Right lobe of liver (tissue), 6 donors: ENCODE results near the gene SRCIN1. TPM values are rescaled to one million over a fixed set of nuclear protein-coding genes. Genes with fewer than 3 reads are reported as not detected.
A peak's percentile ranks its signal among the peaks of the same experiment; 100 is the strongest.

ENCODE experiments used
- ATAC-seq, 4 donors: fragments of 200-7000 bp; cut with Tn5 transposase; one replicate each; pipeline ENCODE4 v1.9.1; 2020; ENCODE audit warnings: mild to moderate bottlenecking in 4 of 4, moderate library complexity in 4 of 4
- DNase-seq, 3 donors: peaks; one replicate each; pipeline ENCODE4 v3.0.0-alpha.2; 2020
- H3K27ac ChIP-seq, 3 donors: fragments of 200-600 bp; one replicate each; pipeline ENCODE4 v1.8.0; 2022
- H3K27me3 ChIP-seq, 2 donors: fragments of 200-600 bp; one replicate each; pipeline ENCODE4 v1.8.0; 2022
- H3K36me3 ChIP-seq, 4 donors: fragments of 200-600 bp; sonication (generic) in 1 of 4; one replicate each; pipeline versions ENCODE4 v1.5.1 to v1.8.0; 2017 to 2022; ENCODE audit warnings: control low read depth in 1 of 4
- H3K4me1 ChIP-seq, 4 donors: fragments of 200-600 bp; sonication (generic) in 1 of 4; one replicate each; pipeline versions ENCODE4 v1.5.1 to v1.8.0; 2017 to 2022; ENCODE audit warnings: control low read depth in 1 of 4
- H3K4me3 ChIP-seq, 3 donors: fragments of 200-600 bp; one replicate each; pipeline ENCODE4 v1.8.0; 2022
- H3K9me3 ChIP-seq, 4 donors: fragments of 200-600 bp; sonication (generic) in 1 of 4; one replicate each; pipeline versions ENCODE4 v1.5.1 to v1.8.0; 2017 to 2022; ENCODE audit warnings: control low read depth in 1 of 4
- POLR2A ChIP-seq: fragments of 450-650 bp; IDR thresholded peaks from one replicate; pipeline ENCODE4 v1.6.1; 2017; ENCODE audit warnings: antibody characterized with exemption, mild to moderate bottlenecking
- WGBS: methylation state at CpG from one replicate; pipeline ENCODE4 v1.1.6; 2018; ENCODE audit warnings: low coverage, low lambda C conversion rate; ENCODE audit not compliant: insufficient coverage; ENCODE audit errors: missing lambda C conversion rate; 5-methylcytosine and 5-hydroxymethylcytosine counted together
- intact Hi-C, 2 donors: fragments of 100-400 bp; cut with DNase I; formaldehyde crosslinking; loops; one replicate each; pipeline versions ENCODE4 v1.11.2 to v1.14.1; 2022
- total RNA-seq, 6 experiments: library from RNA; depleted of rRNA in 2 of 6; stranded (reverse); fragments of >200 nt in 2 of 6; fragmentation: NEBNext Ultra II Directional in 3 of 6; extraction: Animal tissue kit (Norgen Biotek cat#: 25700) in 3 of 6; gene quantifications; one replicate each; pipeline versions ENCODE4 v1.1.0 to v1.2.4, GENCODE V29; 2016 to 2023
- TF ChIP-seq, protein P1 (sequence below), 4 donors: fragments of 200-600 bp in 3 of 4; fragments of 450-650 bp in 1 of 4; IDR thresholded peaks; one replicate each; pipeline versions ENCODE4 v1.5.1 to v1.8.0; 2016 to 2022; ENCODE audit warnings: antibody characterized with exemption in 4 of 4, mild to moderate bottlenecking in 2 of 4
- donor health status: DM: no; HTN: yes; CAD: no.
- donor health status: DM: no; HTN: no; CAD: no.
- donor health status: DM: no; HTN: no; CAD: no.
- donor health status: DM: no; HTN: yes; CAD: no.
- donor health status: DM: no; HTN: yes; CAD: no.

The SRCIN1 gene
- total RNA-seq, 6 experiments from 2014 or later: 5.6 to 17.6 (median 11.5) TPM

DNA sequence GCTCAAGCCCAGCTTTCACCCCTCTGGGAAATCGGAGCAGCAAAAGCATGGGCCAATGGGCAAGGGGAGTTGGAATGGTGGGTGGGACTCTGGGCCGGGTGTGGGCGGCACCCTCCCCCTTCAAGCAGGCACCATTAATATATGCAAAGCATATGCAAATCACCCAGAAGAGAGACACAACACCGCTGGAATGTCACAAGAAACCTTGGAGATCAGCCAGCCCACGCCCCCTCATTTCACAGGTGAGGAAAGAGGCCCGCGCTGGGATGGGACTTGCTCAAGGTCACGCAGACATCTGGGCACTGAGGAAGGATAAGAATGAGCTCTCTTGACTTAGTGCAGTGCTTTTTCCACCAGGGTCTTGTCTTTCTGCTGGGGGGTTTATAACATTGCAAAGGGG lies 4.8 kb downstream of the SRCIN1 start:
- H3K9me3 ChIP-seq: no peaks in the 10 kb centered on the region
- WGBS: 70% methylated on average over 5 of the region's 8 CpGs
- H3K27me3 ChIP-seq: no peaks in the 10 kb centered on the region
- H3K4me1 ChIP-seq: no peaks in the 10 kb centered on the region
- no peak overlapping the region for H3K27ac ChIP-seq
- no peak for DNase-seq
- intact Hi-C loops: no loop called here
- H3K4me3 ChIP-seq: no peak overlapping the region
- no peak for ATAC-seq
- no peaks in the 10 kb centered on the region for H3K36me3 ChIP-seq
- TF ChIP-seq, protein P1, sequence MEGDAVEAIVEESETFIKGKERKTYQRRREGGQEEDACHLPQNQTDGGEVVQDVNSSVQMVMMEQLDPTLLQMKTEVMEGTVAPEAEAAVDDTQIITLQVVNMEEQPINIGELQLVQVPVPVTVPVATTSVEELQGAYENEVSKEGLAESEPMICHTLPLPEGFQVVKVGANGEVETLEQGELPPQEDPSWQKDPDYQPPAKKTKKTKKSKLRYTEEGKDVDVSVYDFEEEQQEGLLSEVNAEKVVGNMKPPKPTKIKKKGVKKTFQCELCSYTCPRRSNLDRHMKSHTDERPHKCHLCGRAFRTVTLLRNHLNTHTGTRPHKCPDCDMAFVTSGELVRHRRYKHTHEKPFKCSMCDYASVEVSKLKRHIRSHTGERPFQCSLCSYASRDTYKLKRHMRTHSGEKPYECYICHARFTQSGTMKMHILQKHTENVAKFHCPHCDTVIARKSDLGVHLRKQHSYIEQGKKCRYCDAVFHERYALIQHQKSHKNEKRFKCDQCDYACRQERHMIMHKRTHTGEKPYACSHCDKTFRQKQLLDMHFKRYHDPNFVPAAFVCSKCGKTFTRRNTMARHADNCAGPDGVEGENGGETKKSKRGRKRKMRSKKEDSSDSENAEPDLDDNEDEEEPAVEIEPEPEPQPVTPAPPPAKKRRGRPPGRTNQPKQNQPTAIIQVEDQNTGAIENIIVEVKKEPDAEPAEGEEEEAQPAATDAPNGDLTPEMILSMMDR (IDR thresholded peaks at IDR 0.05): no peak
- TF ChIP-seq POLR2A: no peak

DNA sequence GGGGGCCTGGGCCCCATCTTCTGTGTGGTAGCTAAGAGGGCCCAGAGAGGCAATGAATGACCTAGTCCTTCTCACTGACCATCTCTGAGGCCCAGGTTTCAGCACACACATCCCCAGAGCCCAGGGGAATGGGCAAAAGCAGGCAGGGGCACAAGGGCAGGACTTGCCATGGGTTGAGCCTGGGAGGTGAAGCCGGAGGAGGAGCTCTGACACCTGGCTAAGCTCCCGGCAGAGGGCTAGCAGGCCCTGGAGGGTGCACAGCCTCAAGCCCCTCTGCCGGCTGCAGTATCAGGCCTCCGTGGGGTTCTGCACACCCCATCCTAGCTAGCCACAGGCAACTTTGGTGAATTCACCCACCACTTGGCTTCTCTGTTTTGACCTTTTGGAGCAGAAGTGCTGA lies 5.3 kb downstream of the SRCIN1 start:
- no peaks in the 10 kb centered on the region for H3K27me3 ChIP-seq
- intact Hi-C loops: no loop called here
- TF ChIP-seq, protein P1 (IDR thresholded peaks at IDR 0.05): no peak
- no peak for TF ChIP-seq POLR2A

DNA sequence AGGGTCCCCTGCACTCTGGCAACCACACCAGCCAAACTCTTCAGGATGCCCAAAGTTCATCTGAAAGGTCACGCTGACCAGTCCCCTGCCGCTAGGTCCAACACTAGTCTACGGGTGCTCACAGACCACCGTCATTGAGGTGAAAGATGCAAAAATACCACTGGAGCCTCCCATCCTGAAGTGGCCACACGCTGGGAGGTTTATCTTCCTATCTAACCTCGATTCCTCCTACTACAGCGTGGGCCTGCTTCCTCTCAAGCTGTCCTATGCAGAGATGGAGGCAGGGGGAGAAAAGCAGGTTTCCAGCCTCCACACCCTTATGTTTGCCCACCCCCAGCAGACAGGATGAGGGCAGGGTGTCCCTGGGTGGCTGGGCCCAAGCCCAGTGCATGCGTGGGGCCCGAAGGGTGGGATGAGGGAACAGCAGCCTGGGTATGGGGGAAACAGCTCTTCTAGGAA lies 6.3 kb downstream of the SRCIN1 start:
- ATAC-seq (no peak), DNase-seq (no peak)
- 61% methylated on average over 6 of the region's 9 CpGs for WGBS
- H3K4me3 ChIP-seq: no peak overlapping the region
- H3K27ac ChIP-seq: no peak overlapping the region
- intact Hi-C loops: no loop called here
- H3K9me3 ChIP-seq: no peaks in the 10 kb centered on the region
- TF ChIP-seq, protein P1 (IDR thresholded peaks at IDR 0.05): no peak
- TF ChIP-seq POLR2A: no peak
- H3K4me1 ChIP-seq: no peaks in the 10 kb centered on the region
- no peaks in the 10 kb centered on the region for H3K27me3 ChIP-seq
- H3K36me3 ChIP-seq: no peaks in the 10 kb centered on the region

More for the DNA sequence above, 5.3 kb downstream of the SRCIN1 start:
- Histone ChIP-seq H3K36me3 (no peaks in the 10 kb centered on the region), H3K4me3 (no peak overlapping the region), H3K27ac (no peak overlapping the region), H3K9me3 (no peaks in the 10 kb centered on the region), H3K4me1 (no peaks in the 10 kb centered on the region)
- DNase-seq: no peak
- no CpG with 5 or more reads among the region's 4 CpGs for WGBS
- no peak for ATAC-seq

DNA sequence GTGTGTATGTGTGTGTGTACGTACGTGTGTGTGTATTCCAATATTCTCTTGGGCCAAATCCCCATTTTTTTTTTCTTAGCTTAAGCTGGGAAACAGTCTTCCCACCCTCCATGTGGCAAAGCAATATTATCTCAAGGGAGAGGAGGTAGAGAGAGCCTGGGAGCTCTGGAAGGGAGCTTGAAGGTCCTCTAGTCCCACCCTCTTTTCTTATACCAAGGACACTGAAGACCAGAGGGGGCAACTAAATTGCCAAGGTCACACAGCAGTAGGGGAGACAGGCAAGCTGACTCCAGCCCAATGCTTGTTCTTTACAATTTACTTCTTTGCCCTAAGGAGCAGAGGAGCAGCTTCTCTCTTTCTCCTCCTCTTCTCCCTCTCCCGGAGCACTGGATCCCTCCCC lies 6.8 kb downstream of the SRCIN1 start:
- ATAC-seq (no peak), DNase-seq (no peak)
- Histone ChIP-seq H3K9me3 (no peaks in the 10 kb centered on the region), H3K4me1 (no peaks in the 10 kb centered on the region), H3K27me3 (no peaks in the 10 kb centered on the region), H3K4me3 (no peak overlapping the region), H3K36me3 (no peaks in the 10 kb centered on the region), H3K27ac (no peak overlapping the region)
- WGBS: 71% methylated on average over 2 of the region's 3 CpGs
- intact Hi-C loops: no loop called here
- TF ChIP-seq, protein P1 (IDR thresholded peaks at IDR 0.05): no peak
- TF ChIP-seq POLR2A: no peak

DNA sequence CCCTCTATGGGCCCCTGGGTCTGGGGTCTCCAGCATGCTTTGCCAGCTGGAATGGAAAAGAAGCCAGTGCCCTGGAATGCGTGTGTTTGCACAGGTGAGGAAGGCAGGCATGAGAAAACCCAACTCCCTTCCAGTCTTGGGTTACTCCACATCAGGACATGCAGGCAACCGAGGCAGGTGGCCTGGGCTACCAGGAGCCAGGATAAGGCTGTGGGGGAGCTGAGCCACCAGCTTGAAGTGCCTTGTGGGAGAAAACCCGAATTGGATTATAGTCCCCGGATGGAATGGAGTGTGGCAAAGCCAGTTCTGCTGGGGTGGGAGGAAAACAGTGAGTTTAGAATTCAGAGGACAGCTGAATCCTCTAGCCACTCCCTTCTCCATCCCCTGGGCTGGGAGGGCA lies 7.2 kb downstream of the SRCIN1 start:
- DNase-seq (no peak), ATAC-seq (peak in 1 of 4 donors; percentile 26)
- TF ChIP-seq POLR2A: no peak
- TF ChIP-seq, protein P1 (IDR thresholded peaks at IDR 0.05): no peak
- no peak overlapping the region for H3K27ac ChIP-seq
- intact Hi-C loops: no loop called here
- H3K27me3 ChIP-seq: no peaks in the 10 kb centered on the region
- H3K9me3 ChIP-seq: no peaks in the 10 kb centered on the region
- 31% methylated on average over 2 of the region's 4 CpGs for WGBS
- H3K4me3 ChIP-seq: no peak overlapping the region
- H3K4me1 ChIP-seq: no peaks in the 10 kb centered on the region
- no peaks in the 10 kb centered on the region for H3K36me3 ChIP-seq
